HG03060 (cell line): ENCODE data around the gene DKKL1.

Source experiments
- ATAC-seq: cut with Tn5 transposase; IDR thresholded peaks from one replicate; pipeline ENCODE4 v1.9.1; 2021; ENCODE audit warnings: low read depth, moderate number of reproducible peaks; ENCODE audit not compliant: unreplicated experiment

DKKL1 gene

DNA sequence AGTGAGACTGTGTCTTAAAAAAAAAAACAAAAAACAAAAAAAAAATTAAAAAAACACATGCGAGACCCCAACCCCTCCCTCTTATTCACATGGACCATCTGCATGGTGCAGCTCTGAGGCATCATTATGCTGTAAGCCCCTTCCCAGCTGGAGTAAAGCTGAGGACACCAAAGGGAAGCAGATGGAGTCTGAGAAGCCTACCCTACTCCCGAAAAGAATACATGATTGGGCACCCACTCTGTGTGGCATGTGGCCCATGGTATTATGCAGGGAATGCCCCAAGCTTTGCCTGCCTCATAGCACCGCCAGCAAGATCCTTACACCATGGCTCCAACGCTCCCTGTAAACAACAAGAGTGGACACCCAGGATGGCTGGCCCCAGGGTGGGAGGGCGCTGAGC is 54.8 kb downstream of the DKKL1 start:
- ATAC-seq = no peak

DNA sequence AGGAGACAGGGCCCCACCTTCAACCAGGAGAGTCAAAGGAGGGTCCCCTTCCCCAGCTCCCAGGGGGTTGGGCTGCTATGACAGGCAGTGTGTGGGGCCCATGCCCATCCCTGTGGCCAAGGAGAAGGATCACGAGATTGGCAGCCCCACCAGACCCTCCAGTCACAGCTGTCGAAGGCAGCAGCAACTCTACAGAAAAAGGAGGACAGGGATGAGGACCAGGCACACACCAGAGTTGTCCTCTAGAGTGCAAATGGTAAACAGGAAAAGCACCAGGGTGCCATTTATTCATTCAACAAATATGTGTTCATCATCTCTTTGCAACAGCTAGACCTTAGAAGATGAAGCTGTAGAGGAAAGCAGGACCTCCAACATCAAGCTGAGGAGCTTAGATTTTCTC is 55.5 kb downstream of the DKKL1 start:
- no peak for ATAC-seq

DNA sequence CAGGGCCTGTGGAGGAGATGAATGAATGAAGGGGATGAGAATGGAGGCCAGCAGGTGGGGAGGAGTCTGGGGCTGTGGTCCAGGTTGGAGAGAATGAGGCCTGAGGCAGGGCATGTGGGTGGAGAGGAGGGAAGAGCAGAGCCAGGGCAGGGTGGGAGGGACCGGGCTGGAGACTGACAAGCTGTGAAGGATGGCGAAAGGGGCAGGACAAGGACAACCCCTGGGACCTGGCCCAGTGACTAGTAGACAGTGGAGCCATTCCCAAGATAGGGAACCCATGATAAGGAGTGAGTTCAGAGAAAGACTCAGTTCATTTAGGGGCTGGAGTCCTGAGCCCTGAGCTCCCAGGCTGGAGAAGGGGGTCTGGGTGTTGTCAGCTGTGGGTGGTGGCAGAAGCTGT is 56.5 kb downstream of the DKKL1 start:
- ATAC-seq = no peak

DNA sequence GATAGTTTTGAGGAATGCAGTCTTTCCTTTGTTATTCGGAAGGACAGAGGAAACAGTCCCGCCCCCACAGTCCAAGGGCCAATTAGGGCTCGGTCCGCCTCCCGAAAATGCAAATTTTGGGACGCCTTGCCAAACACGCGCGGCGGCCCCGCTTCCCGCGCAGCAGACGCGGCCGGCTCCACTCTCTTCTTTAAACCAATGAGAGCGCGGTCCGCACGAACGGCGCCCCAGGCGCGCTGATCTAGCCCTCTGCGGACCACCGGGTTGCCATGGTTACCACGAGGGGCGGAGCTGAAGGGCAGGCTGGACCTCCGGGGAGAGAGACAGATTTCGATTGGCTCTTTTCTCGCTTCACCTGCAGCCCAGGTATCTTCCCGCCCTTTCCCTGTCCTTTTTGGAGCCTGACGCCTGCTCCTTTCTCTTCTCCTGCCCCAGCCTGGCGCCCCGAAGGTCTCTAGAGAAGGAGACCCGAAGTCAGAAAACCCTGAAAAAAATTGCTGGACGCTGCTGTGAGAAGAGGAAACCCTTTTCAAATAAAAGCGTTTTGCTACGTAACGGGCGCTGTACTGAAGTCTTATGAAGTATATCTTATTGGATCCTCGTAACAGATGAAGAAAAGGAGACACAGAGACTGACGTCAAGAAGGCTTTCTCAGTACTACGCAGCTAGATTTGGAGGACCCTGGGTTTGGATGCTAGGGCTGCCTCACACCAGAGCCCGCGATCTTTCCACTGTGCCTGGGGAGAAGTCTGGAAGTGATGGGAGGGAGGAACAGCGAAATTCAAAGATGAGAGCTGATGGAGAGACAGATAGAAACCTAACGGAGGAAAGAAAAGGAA is 57.6 kb downstream of the DKKL1 start:
- ATAC-seq = no peak

DNA sequence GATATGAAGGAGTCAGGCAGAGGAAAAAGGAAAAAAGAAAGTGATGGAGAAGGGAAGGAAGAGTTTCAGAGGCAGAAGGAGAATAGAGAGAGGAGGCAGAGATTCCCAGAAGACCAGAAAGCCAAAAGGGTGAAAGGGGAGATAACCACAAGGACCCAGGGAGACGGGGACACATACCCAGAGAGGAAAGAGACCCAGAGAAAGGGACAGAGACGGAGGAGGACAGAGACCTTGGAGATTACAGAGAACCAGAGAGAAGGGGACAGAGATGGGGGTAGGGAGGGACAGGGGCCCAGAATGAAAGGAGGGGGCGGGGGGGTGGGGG is 58.2 kb downstream of the DKKL1 start:
- ATAC-seq = no peak

DNA sequence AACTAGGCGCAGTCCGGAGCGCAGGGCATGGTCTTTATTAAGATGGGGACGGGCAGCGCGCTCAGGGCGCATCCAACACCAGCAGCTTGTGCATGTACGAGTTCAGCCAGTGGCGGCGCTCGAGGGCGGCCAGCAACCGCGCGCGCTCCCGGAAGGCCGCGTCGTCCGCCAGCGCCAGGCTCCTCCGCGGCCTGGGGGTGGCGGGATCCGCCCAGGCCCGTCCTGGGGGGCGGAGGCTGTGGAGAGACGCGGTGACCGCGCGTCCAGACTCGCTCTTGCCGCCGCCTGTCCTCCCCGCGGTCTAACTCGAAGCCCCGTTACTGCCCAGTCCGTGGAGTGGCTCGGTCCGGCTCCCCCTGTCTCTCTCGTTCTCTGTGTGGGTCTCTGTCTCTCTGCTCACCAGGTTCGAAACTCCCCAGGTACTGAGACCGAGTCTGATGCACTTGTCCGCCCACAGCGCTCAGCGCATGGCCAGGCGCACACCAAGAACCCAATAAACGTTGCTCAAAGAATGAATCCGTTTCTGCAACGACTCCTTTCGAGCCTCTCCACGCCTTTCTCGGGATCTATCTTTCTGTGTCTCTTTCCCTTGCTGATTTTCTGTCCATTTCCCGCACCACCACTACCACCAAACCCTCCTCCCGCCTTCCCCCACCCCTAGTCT is 58.9 kb downstream of the DKKL1 start:
- no peak for ATAC-seq

DNA sequence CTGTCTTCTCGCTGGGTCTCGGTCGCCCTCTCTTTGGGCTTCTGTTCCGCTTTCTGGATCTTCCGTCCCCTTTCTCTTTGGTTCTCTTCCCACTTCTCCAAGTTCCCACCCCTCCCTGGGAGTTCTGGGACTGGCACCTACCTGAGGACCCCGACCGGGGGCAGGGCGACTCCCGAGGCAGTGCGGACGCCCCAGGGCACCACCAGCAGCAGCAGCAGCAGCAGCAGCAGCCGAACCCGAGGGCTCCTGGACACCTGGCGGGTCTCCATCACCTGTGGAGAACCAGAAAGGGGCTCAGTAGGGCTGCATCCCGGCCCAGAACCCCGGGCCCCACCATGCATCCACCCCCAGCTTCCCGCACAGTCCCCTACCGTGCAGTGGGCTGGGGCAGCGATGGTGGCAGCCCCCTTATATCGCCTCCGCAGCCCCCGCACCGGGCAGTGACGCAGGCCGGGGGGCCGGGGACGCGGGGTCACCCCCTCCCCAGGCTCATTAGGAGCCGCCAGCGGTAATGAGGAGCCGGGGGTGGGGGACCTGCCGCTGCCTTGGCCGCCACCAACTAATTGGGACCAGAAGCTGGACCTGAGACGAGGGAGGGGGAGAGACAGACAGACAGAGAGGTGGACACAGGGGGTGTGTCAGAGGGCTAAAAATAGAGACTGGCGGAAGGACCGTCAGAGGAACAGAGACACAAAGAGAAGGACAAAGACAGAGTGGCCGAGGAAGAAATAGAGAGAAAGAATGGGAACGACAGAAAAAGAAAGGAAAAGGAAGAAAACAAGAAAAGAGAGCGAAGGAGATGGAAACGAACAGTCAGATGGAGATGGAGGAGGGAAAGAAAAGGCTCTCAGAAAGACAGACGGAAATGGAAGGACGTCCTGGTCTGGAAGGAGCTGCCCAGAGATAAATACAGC is 59.7 kb downstream of the DKKL1 start, which contains the start of gene PTH2:
TSS of gene PTH2 (minus strand) at position 371 of the 914 bp plus-strand sequence. CDS start at position 269, 102 bp downstream.
- ATAC-seq = no peak

DNA sequence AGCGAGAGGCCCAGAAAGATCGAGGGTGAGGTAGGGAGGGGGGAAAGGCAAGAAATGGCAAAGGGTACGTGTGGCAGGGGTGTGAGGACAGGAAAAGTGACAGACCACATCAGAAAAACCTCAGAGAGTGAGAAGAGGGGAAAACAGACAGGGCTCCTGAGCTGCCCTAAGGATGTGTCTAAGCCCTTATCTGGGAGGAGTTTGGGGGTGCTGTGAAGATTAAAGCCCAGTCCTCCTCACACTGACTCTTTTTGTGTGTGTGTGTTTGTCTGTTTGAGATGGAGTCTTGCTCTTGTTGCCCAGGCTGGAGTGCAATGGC is 60.3 kb downstream of the DKKL1 start:
- ATAC-seq = no peak
